GM19240 (cell line): ENCODE measurements around the gene CDH10.

Experiments
- DNase-seq: peaks from one replicate; pipeline ENCODE4 v3.0.0; 2011; ENCODE audit warnings: low spot score; ENCODE audit not compliant: insufficient read length

CDH10 gene

GRCh38 chr5:24487368-24488229 lies 157.2 kb downstream of the CDH10 start:
- DNase-seq = no peak

GRCh38 chr5:24480952-24481351 lies 163.8 kb downstream of the CDH10 start:
- no peak for DNase-seq

- no peak for DNase-seq
Measured at GRCh38 chr5:24477958-24478357, 166.8 kb downstream of the CDH10 start.

GRCh38 chr5:24475101-24475500 lies 169.7 kb downstream of the CDH10 start:
- DNase-seq = no peak

- no peak for DNase-seq
Measured at GRCh38 chr5:24474685-24475084, 170.1 kb downstream of the CDH10 start.

GRCh38 chr5:24472518-24472917 lies 172.3 kb downstream of the CDH10 start:
- no peak for DNase-seq

GRCh38 chr5:24444414-24444813 lies 200.4 kb downstream of the CDH10 start:
- DNase-seq = no peak

- DNase-seq = no peak
Measured at GRCh38 chr5:24439465-24439864, 205.3 kb downstream of the CDH10 start.
